GM12872 (cell line): ENCODE data around the gene DLG2.

Source experiments
- CTCF ChIP-seq: IDR thresholded peaks from 3 replicates; pipeline ENCODE4 v1.5.1; 2011; ENCODE audit warnings: low read depth, mild to moderate bottlenecking, low read length, moderate library complexity; ENCODE audit not compliant: insufficient read depth

DLG2 gene

GRCh38 chr11:85551881-85552280 lies 75.3 kb downstream of the DLG2 start:
- no peak for TF ChIP-seq CTCF

- no peak for TF ChIP-seq CTCF
Measured at GRCh38 chr11:85541683-85542082, 85.5 kb downstream of the DLG2 start.

GRCh38 chr11:85540635-85541205 lies 86.4 kb downstream of the DLG2 start:
- TF ChIP-seq CTCF: no peak

- TF ChIP-seq CTCF: no peak
Measured at GRCh38 chr11:85540181-85540580, 87.0 kb downstream of the DLG2 start.

GRCh38 chr11:85539740-85540139 lies 87.4 kb downstream of the DLG2 start:
- TF ChIP-seq CTCF: no peak

- TF ChIP-seq CTCF: no peak
Measured at GRCh38 chr11:85539029-85539689, 88.0 kb downstream of the DLG2 start.

GRCh38 chr11:85536438-85536837 lies 90.7 kb downstream of the DLG2 start:
- TF ChIP-seq CTCF: no peak
